ENCODE results near the gene ATRNL1.
"Not testable (repeated sequence)": the region's sequence is repeated elsewhere in the genome, so short reads cannot be mapped to it uniquely, and the experiment has no call there.

ATRNL1 gene

GRCh38 chr10:115745943-115746342, 652.8 kb downstream of the ATRNL1 start:
- in situ Hi-C loops (cut with MboI; ENCODE audit: low sequenced_read_pairs): no loop called here

DNA sequence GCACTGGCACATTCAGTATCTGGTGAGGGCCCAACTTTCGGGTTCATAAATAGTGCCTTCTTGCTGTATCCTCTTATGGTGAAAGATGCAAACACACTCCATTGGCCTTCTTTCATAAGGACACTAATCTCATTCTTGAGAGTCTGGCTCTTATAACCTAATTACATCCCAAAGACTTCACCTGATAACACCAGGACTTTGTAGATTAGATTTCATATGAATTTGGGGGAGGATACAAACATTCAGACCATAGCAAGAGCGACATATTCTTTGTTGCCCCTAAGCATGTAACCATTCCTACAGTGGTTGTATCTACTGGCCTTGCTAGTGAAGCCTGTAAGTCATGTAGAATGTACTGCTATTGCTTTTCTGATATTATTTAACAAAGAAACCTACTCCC, 654.6 kb downstream of the ATRNL1 start:
- in situ Hi-C loops (cut with MboI; ENCODE audit: low sequenced_read_pairs): no loop called here

DNA sequence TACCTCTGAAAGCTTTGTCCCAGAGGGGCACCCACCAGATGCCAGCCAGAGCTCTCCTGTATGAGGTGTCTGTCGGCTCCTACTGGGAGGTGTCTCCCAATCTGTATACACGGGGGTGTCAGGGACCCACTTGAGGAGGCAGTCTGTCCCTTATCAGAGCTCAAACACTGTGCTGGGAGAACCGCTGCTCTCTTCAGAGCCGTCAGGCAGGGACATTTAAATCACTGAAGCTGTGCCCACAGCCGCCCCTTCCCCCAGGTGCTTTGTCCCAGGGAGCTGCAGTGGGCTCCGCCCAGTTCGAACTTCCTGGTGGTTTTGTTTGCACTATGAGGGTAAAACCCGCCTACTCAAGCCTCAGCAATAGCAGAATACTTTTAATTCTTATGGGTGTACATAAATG, 665.3 kb downstream of the ATRNL1 start:
- in situ Hi-C loops (cut with MboI; ENCODE audit: low sequenced_read_pairs): not testable (repeated sequence)

GRCh38 chr10:115760131-115760530, 667.0 kb downstream of the ATRNL1 start:
- in situ Hi-C loops (cut with MboI; ENCODE audit: low sequenced_read_pairs): no loop called here

DNA sequence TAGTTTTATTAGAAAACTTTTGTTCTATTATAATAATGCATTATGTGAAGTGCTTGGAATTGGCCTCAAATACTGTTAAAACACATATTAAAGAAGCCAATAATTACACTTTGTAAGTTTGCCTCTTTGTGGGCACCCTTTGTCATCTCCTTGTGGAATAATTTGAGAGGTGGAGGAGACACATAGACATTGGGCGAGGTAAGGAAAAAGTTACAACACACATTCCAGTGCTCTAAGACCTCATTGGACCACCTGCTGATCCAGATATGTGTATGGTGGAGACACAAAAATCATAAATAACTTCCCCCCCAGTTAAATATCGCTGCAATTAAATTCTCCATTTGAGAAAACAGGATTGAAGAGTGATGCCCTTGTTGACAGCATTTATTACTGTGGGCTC, 668.0 kb downstream of the ATRNL1 start:
- in situ Hi-C loops (cut with MboI; ENCODE audit: low sequenced_read_pairs): no loop called here

- in situ Hi-C loops (cut with MboI; ENCODE audit: low sequenced_read_pairs): no loop called here
Measured at GRCh38 chr10:115762029-115762428, 668.9 kb downstream of the ATRNL1 start.

GRCh38 chr10:115771755-115772154, 678.6 kb downstream of the ATRNL1 start:
- in situ Hi-C loops (cut with MboI; ENCODE audit: low sequenced_read_pairs): no loop called here

DNA sequence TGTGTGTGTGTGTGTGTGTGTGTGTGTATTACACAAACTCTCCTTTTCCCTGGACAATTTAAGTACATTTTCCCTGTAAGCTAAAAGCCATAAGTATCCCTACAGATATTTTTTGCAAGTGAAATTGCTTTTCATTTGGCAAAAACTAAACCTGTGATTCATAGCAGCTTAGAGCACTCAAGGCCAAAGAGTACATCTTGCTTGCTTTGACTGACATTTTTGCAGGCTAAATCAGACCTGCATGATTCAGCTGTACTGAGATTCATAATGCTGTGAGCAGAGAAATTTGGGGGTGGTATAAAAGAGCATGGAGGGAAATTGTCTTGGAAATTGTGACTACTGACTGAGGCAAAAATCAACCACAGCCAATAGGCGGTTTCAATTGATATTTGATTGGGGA, 679.4 kb downstream of the ATRNL1 start:
- in situ Hi-C loops (cut with MboI; ENCODE audit: low sequenced_read_pairs): no loop called here

- in situ Hi-C loops (cut with MboI; ENCODE audit: low sequenced_read_pairs): no loop called here
Measured at GRCh38 chr10:115773832-115774231, 680.7 kb downstream of the ATRNL1 start.

GRCh38 chr10:115774721-115775120, 681.6 kb downstream of the ATRNL1 start:
- in situ Hi-C loops (cut with MboI; ENCODE audit: low sequenced_read_pairs): no loop called here

DNA sequence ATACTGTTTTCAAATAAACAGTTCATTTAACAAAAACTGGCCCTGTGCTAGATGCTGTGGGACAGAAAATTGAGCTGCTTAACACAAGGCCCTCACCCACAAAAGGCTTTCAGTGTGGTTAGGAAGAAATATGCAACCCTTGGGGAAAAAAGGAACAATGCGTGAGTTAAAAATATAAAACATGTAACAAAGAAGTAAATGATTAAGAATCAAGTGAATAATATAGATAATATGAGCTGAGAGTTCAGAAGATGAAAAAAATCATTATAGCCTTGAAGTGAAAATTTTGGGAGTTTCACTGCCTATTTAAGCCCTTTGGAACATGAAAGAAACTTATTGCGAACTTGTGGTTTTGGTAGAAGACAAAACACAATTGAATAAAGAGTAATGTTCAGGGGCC, 684.5 kb downstream of the ATRNL1 start:
- in situ Hi-C loops (cut with MboI; ENCODE audit: low sequenced_read_pairs): no loop called here

DNA sequence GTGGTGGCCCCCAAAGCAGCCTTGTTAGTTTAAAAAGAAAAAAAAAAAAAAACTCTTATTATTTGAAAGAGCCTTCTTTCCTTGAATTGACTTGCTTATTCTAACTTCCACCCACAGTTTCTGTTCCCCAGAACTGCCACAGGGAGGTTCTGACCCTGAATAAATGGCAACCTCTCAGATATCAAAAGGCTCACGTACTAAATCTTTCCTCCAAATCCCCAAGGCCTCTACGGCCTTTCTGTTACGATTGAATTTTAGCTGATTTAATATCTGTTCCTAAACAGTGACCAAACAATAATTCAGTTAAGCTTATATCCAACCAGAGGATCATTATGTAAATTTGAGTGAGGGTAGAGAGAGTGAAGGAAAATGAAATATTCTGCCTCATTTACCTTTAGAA, 697.1 kb downstream of the ATRNL1 start:
- in situ Hi-C loops (cut with MboI; ENCODE audit: low sequenced_read_pairs): no loop called here

DNA sequence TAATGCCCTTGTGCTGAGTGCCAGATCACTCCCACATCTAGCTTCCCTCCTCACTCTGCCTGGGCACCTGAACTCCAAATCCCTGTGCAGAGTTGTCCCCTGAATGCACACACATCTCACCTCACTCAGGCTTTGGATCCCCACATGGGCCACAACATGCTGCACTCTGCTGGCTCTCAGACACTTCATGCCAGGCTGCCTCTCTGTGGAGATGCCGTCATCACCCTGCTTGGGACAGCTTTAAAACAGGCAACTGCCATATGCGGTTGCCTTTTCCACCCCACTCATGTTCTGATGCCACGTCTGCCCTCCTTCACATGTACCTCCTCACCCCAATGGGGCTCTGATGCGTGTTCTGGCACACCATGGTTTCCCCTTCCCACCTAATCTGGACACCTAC, 702.8 kb downstream of the ATRNL1 start:
- in situ Hi-C loops (cut with MboI; ENCODE audit: low sequenced_read_pairs): no loop called here

GRCh38 chr10:115801457-115801856, 708.3 kb downstream of the ATRNL1 start:
- in situ Hi-C loops (cut with MboI; ENCODE audit: low sequenced_read_pairs): no loop called here

DNA sequence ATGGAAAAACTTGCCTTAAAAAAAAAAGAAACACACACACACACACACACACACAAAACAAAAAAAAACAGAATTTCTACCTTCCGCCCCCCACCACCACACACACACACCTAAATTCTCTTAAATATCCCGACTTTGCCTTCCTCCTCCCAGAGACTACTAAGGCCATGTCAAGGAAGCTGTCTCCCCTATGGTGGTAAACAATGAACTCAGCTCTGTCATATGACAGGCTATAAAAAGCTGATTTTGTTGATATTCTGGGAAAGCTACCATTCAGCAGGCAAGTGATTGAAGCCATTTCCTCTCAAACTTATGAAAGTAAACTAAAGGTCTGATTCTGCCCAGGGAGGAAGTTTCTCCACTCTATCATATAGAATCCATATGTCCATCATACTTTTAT, 708.8 kb downstream of the ATRNL1 start:
- in situ Hi-C loops (cut with MboI; ENCODE audit: low sequenced_read_pairs): no loop called here

DNA sequence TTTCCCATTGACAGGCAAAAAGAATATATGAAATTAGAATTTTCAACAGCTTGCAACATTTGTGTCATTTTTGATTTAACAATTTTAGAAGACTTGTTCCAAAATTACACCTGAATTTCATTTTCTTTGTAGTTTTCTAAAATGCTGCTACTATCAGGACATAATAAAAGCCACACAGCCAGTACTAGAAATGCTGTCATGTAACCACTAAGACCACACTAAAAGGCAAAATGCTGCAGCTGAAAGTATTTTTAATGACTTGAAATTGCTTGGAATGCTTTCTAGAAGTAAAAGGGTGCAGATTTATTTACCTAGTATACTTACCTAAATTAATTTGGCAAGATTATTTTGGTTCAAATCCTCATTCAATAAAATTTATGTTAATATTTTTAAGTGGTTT, 709.7 kb downstream of the ATRNL1 start:
- in situ Hi-C loops (cut with MboI; ENCODE audit: low sequenced_read_pairs): no loop called here

DNA sequence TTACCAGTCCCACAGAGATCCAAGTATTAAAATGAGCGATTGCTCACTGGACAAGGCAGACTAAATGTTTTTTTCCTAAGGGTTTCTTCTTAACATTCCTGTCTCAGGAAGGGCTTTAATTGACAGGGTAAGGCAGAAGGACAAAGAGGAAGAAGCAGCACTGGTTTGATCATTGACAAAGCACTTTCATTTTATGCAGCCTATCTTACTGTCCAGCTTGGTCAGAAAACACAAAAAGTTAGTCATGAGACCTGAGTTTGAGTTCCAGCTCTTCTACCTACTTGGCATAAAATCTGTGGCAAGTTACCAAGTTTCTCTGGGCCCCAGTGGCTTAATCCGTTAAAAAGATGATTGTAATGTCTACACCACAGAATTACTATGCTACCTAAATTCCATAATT, 721.4 kb downstream of the ATRNL1 start:
- in situ Hi-C loops (cut with MboI; ENCODE audit: low sequenced_read_pairs): no loop called here

DNA sequence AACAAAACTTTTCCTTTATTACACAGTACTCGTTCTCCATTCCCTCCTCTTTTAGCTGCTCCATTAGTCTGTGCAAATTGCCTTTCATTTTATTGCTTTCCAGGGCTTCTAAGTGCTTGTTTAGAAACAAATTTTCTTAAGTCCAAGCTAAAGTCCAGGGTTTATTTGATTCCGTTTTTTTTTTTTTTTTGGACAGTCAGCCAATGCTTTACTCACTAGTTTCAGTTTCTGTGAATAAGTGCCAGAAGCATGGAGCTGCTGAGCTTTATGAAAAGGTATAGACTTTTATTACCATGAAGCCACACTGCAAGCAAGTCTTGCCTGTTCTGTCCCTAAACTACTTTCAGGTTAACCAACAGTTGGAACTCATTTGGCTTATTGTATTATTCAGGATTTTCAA, 724.8 kb downstream of the ATRNL1 start:
- in situ Hi-C loops (cut with MboI; ENCODE audit: low sequenced_read_pairs): no loop called here

DNA sequence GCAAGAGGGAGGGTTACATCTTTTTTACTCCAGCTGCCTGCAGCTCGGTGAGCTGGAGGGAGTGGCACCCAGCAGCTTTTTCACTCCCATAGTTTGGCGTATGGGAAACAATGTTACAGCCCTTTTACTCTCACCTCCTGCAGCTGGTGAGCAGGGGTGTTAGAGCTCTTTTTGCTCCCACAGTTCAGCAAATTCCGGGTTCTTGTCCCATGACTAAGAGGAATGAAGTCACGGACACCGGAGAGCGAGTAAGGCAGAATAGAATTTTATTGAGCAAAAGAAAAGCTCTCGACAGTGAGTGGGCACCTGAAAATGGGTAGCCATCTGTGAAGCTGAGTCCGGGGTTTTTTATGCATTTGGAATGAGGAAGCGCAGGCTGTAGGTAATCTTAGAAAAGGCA, 733.2 kb downstream of the ATRNL1 start:
- in situ Hi-C loops (cut with MboI; ENCODE audit: low sequenced_read_pairs): no loop called here

DNA sequence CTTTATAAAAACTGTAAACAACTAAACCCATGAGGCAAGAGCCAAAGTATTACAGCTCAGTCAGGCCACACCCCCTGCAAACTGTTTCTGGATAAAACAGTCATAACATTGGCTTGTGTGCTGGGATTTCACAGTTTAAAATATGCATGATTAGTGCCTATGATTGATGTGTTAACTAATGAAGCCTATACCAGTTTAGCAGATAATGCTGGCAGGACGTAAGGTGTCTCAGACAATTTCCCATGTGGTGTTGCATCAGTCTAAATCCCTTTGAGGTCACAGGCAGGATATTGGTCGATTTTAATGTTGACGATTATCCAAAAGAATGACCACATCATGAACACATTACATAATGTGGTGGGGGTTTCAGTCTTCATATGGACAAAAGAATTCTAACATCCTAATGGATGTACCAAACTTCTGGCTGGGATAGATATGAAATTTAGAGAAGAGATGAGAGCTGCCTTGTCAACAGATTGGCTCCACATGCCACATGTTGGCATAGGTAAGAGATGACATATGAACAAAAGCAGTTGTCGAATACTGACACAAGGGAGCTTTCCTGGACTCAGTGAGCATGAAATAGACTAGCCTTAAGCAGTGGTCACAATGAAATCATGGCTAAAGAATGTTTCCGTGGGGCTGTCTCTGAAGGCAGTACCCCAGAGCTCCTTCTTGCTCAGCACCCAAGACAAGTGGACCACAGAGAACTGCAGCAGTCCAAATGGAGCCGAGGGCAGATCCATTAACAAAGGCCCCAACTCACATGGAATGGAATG, 734.3 kb downstream of the ATRNL1 start:
- in situ Hi-C loops (cut with MboI; ENCODE audit: low sequenced_read_pairs): no loop called here

DNA sequence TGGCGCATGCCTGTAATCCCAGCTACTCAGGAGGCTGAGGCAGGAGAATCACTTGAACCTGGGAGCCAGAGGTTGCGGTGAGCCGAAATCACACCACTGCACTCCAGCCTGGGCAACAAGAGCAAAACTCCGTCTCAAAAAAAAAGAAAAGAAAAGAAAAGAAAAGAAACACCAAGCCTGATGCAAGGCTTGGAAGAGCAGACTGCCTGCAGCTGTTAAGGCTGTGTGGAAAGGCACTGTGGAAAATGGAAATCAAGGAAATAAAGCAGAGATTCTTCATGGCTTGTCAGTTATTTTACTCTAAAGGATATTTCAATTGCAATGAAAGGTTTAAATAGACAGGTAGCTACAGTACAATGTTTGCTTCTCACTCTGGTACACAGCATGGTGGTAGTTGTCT, 735.0 kb downstream of the ATRNL1 start:
- in situ Hi-C loops (cut with MboI; ENCODE audit: low sequenced_read_pairs): not testable (repeated sequence)

DNA sequence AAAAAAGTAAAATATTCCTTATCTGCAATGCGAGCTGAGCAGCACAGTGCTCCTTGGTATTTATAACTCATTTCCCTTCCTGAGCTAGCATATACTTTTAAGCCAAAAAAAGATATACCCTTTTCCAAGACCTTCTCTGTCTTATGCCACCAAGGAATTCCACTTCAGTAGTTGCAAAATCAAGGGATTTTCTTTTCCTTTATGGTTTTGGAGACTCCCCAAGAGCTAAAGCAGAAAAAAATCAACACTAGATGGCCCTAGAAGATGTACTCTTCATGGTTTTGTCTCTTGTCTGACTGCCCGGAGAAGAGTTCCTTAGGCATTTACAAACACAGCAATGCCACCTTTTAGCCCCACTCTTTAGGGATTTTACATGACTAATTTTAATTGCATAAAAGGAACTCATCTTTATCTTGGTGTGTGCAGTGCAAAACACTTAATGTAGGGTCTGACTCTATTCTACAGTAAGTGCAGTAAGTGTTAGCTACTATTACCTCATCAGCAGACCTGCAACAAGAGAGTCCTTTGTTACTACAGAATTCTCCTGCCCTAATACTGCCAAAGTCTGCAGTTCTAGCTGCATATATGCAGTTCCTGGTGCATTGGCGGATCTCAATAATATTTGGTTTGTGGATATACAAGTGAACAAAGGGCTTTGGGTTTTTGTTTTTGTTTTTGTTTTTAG, 736.5 kb downstream of the ATRNL1 start:
- in situ Hi-C loops (cut with MboI; ENCODE audit: low sequenced_read_pairs): no loop called here
